GM21723 (cell line): Measurements from ENCODE around the gene TNNT2.

Experiments
- ATAC-seq: cut with Tn5 transposase; IDR thresholded peaks from one replicate; pipeline ENCODE4 v1.9.1; 2021; ENCODE audit warnings: mild to moderate bottlenecking, moderate library complexity; ENCODE audit not compliant: unreplicated experiment

TNNT2 gene

DNA sequence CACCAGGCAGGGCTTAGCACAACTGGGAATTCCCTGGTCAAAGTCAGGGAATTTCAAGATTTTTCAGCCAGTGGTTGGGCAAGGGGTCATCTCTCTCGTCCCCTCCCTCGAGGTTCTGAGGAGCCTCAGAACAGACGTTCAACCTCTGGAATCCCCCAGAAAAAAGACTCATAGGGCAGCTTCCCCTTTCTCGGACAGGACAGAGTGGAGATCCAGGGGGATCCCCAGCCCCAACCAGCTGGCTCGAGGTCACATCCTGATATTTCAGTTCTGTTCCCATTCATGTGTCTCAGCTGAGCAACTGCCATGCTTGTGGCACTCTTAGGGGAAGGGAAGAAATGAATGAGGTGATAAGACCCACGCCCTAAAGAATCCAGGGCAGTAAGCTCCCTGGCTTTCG, 26.6 kb upstream of the TNNT2 start:
- no peak for ATAC-seq

DNA sequence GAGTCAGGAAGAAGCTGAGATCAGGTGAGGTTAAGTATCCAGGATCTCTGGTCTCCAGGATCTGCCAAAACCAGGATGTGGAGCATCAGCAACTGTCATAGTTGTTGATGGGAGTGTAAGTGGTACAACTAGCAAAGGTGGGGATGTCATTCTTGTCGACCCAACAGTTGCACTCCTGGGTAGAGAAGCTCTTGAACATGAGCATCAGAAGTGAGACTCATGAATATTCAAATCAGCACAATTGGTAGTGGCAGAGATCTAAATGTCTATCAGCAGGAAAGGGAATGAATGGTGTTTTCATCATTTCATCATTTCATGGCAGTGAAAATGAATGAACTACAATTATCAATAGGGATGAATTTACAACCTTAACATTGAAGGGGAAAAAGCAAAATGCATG, 25.9 kb upstream of the TNNT2 start:
- no peak for ATAC-seq

DNA sequence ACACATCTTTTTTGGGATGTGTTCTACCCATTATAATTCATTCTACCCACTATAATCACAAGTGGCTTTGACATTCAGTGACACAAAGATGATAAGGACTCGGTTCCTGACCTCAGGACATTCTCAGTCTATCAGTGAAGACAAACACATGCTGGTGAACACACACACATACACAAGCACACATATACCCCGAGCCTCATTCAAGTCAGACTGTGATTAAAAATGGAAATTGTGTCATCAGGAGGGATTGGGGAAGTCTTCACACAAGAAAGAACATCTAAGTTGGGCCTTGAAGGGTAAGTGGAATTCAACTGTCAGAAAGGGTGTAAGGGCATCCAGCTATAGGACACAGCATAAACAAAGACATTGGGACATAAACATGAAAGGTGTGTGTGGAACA, 24.2 kb upstream of the TNNT2 start:
- ATAC-seq = no peak

DNA sequence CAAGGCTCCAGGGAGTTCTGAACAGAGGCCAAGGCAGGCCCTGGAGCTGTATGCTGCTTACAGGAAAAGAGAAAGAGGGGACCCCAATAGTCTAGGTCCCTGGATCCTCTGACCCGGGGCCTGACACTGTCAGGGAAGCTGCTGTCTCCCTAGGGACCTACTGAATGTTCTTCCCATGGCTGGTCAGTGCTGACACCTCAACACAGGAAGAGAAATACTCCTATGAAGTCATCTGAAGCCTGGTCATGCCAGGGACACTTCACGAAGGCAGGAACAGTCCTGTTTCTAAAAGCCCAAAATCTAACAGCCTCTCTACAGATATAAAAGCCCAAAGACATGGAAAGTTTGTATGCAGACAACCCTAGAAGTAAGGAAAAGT, 23.4 kb upstream of the TNNT2 start:
- ATAC-seq = no peak

DNA sequence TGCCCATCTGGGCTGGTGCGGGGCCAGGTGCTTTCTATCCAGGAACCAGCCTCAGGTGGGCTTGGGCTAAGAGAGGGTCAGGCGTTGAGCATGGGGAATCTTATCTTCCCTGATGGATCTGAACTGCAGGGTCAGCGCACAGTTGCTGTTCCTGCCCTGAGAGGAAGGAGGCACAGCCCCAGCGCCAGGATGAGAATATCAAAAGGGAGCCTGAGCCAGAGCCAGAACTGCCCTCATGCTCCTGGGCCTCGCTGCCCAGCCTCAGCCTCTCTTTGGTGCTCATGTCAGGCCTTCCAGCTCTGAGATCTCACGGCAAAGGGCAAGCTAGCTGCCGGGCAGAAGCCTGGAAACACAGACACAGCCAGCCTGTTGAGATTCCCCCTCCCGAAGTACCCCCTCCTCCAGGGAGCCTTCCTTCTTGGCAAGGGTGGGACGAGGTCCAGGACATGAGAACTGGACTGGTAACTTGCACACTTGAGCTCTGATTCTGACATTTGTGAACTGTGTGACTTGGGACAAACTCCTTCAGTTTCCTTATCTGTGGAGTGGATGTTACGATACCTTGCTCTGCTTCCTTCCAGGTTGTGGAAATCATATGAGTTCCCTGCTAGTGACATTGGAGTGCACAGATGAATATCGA, 22.9 kb upstream of the TNNT2 start:
- ATAC-seq = no peak

DNA sequence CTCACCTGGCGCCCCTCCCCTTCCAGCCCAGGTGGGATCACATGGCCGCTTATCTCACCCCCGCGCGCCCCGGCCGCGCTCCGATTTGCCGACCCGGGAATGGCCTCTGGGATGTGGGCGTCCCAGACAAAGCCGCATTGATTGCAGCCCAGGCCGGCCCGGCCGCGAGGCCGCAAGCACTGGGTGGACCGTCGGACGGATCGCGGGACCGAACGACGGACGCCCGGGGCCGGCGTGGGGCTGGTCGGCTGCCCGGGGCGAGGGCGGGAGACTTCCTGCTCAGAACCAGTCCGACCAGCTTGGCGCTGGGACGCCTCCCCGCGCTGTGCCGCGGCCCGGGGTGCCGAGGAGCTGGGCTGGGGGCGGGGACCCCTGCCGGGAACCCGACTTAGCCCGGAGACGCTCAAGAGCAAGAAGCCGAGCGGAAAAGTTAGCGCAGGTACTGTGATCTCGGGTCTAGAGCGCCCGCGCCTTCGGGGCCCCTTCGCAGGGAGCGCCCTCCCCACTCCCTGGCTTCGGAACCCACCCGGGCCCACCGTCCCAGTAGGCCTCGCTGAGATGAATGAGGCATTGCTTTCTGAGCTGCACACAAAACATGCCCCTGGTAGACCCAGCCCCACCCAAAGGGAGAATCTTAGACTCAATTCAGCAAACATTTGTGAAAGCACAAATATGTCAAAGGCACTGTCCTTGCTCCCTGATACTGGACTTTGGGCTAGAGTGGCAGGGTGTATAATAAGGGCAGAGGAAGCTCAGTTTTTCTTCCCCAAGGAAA, 22.1 kb upstream of the TNNT2 start:
- no peak for ATAC-seq

DNA sequence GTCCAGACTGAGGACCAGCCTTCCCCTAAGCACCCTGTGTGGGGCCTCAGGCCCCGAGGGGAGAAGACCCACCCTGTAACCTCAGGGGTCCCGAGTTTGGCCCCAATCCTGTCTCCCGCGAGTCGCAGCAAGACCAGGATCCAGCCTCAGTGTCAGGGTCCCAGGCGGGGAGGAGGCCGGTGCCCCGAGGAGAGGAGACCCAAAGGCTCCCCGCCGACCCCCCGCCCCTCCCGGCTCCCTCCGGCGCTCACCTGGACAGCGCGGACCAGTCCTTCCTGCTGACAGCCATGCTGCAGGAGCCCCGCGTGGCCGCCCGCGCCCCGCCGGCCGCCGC, 21.5 kb upstream of the TNNT2 start, which contains the start of gene LAD1:
Gene LAD1, minus strand, starts transcription at position 307 of the 334 bp plus-strand sequence. Its CDS starts 18 bp downstream, at position 289.
- ATAC-seq = no peak

DNA sequence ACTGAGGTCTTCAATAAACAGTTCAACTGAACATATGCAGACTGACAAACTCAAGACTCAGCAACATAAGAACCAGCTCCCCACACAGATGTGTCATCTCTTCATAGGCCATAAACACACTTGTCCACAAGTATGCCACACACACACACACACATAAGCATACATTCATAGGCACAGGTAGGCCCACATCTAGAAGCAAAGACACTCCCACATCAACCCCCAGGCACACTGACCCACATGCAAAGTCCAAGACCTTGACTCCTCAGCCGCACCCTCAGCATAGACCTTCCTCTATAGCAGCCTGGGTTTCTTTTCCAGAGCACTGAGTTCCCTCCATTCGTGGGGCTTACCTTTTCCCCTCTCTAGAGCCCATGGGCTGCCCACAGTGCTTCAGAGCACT, 20.2 kb upstream of the TNNT2 start:
- ATAC-seq = no peak

DNA sequence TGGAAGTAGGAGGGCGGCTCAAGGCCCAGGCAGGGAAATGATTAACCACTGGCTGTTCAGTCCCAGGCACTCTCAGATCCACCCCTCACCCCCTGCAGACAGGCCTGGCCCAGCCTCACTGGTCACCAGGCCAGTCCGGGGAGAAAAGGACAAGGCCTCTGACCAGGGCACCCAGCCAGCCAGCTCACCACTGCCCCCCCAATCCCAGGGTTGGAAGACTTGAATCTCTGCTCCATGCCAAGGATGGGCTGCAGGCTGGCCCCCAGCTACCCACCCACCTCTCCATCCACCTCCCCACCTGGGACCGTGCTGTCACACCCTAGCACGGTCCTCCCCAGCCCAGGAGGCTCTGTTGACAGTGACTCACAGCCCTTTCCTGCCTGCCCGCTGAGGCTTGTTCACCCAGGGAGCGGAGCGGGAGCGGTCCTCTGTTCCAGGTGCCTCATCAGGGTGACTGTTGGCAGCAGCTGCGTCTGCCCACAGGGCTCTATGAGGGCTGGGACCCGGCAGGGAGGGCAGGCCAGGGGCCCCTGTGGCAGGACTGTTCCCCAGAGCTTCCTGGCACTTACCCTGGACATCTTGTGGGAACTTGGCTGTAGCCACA, 19.5 kb upstream of the TNNT2 start:
- ATAC-seq = no peak

DNA sequence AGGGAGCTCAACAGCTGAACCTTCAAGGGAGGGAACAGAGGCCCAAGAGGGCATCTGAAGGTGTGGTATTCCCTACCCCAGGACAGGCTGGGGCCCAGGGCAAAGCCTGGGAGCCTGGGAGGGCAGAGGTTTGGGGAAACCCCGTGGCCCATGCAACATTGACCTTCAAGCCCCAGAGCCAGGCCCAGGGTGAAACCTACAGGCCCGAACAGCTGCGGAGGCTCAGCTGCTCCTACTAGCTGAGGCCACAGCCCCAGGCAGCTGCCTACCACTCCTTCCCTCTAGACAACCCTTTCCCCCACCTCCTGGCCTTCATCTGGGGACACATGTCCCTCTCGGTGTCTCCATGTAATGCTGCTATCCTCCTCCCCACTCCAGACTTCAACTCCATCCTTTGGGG, 18.5 kb upstream of the TNNT2 start:
- ATAC-seq = no peak

DNA sequence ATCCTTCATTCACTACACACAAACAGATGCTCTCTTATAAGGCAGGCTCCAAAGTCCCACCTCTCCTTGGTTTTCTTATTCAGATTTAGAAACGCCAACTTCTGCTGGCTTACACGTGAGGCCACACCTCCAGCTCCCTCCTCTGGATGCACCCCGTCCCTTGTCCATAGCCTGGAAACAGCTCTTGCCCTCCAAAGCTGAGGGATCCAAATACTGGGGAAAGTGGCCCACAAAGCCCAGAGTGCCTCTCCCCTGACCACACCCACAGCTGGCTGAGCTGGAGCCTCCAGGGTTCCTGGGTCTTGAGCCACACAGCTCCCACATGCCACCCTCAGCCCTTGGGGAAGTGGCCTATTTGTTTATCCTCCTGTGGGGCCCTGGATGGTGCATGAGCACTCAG, 17.1 kb upstream of the TNNT2 start:
- ATAC-seq = no peak

DNA sequence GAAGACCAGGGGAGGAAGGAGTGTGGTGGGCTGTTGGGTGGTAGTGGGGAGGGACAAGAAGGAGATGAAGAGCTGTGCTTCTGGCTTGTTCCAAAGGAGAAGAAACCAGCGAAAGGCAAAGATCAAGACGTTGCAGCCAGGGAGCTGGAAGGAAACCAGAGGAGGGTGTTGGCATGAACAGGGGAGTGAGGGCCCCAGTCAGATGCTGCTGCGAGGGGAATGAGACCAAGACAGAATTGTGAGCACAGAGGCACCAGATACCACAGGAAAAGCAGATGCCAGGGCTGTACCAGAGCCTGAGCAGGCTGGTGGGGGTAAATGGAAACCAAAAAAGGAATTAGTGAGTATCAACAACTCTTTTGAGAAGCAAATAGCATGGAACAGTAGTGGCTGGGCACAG, 15.6 kb upstream of the TNNT2 start:
- no peak for ATAC-seq

DNA sequence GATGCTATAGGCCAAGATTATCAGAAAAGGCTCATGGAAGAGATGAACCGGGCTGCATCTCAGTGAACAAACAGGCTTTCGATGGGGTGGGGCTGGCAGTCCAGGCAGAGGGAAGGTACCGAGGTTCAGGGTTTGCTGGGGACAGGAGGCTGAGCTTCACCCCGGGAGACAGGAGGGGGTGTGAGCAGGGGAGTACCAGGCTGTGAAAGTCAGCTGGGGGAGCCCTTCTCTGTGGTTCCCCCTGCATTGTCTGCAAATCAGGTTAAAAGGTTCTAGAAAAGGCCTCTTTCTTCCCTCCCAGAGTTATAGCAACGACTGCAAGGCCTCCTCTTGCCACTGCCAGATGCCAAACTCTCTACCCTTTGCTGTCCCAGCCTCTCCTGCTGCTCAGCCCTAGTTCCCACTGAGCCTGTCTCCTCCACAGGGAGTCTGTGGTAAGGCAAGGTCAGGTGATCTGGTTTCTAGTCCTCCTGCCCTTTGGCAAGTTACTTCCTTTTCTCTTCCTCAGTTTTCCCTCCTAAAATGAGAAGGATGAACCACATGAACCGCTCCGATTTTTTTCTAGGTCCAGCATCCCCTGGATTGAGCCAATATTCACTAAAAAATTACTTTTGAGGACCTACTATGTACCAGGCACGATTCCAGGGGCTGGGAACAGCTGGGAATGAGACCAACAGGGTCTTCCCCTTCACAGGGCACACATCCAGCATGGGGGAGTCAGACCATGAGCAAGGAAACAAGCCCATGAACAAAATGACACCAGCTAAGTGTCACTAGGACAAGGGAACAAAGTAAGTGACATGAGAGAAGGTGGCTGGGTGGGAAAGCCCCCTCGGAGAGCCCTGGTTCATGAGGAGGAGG, 14.4 kb upstream of the TNNT2 start:
- ATAC-seq = no peak

DNA sequence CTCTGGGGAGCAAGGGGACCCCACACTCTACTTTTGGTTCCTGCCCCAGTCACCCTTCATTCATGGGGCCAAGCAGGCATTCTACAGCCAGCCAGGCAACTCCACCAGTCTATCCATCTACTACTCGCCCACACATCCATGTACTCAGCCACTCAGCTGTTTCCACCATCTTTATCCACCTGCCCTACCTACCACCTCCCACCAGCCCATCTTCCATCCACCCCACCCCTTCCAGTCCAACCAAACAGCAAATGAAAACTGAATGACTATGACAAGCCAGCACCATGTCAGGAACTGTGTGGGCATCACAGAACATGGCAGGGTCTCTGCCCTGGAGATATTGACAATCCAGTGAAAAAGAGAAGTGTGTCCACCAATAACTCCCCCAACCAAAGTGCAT, 13.7 kb upstream of the TNNT2 start:
- no peak for ATAC-seq

DNA sequence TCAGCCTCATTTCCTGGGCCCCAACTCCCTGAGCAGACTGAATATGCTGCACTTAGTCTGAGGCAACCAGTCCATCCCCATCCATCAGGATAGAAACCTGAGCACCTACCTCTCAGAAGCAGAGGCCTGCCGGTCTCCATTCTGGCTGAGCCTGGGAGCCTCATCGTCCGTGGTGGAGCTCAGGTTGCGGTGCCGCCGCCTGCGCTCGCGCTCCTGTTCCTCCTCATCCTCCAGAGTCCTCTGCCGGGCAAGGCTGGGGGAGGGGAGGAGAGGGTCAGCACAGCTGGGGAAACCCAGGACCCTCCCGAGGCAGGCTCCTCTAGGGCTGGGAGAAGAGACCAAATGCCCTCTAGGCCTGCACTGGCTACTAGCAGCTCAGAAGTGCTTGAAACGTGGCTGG, 11.6 kb upstream of the TNNT2 start:
- no peak for ATAC-seq

DNA sequence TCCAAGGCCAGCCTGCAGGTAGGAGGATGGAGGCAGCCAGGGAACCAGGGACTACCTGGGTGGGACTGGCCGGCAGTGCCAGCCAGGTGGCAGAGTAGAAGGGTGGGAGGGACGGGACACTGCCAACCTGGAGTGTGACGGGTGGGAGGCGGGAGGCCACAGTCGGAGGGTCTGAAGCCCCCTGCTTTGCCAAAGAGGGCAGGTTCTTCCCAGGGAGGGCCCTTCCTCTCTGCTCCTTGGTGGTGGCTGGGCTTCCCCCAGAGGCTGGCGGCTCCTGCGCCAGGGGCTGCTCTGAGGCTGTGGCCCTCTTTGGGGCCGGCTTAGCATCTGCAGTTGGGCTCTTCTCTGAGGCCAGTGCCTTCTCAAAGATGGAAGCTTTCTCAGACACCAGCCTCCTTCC, 8.7 kb upstream of the TNNT2 start:
- no peak for ATAC-seq

DNA sequence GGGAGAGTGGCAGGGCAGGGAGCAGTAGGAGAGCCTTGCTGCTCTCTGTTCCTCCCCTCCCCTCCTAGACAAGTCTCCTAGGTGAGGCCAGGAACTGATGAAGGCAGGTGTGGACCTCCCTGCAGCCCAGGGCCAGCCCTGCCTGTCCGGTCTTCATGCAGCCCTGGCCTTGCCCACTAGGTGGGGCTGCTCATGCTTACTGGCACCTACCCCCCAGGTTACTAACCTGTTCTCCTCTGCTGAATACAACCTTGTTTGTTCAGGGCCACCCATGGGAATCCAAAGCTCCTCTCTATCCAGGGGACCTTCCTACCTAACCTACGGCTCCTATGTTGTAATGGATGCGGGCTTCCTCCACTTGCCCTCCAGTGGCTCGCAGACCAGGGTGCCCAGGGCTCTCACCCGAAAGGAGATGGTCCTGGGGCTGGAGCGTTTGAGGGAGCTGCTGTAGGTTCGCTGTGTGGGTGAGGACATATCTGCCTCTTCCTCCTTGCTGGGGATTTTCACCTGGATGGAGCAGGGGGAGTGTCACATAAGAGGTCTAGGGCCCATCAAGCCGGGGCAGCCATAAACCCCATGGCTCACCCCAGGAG, 7.9 kb upstream of the TNNT2 start:
- ATAC-seq = peak; percentile 65

DNA sequence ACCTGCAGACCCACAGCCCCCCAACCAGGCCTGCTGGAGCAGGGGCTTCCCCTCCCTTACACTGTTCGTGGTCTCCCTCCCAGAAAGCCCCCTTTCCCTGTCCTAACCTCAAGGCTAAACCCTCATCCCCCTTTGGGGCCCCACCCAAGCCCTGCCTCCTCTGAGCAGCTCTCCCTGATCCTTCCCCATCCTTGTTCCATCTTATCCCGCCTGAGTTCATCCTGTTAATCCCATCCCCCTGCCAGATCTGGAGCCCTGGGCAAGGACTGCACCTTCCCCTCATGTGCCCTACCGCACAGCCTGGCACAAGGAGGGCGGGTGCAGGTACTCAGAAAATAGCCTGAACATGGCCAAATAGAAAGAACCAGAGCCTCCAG, 6.9 kb upstream of the TNNT2 start:
- ATAC-seq = no peak

DNA sequence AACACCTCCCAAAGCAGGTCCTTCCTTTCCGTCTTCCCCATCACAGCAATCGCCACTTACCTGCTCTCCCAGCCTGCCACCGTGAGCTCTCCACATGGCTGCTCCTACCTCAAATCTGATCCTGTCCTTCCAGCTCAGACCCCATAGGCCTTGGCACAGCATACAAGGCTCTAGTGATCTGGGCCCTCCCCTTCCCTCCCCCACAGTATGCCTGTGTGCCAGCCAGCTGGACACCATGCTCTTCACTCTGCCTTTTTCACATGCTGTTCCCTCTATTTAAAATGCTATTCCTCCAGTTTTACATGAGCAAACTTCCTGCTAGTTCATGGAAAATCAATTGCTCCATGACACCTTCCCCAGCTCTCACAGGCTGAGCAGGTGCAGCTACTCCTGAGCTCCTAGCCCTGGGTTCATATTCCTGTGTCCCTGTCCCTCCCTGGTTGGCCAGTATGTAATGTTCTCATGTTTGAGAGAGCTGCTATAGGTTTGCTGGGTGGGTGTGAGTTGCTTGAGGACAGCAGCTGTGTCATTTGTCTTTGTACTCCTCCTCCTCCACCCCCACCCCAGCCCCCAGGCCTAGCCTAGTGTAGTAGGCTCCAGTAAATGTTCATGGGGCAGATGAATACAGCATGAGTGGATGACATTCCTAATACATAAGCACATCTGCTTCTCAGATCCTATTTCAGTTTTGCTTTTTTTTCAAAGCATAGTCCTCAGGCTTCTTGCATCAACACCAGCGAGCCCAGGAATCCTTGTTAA, 6.3 kb upstream of the TNNT2 start:
- no peak for ATAC-seq

DNA sequence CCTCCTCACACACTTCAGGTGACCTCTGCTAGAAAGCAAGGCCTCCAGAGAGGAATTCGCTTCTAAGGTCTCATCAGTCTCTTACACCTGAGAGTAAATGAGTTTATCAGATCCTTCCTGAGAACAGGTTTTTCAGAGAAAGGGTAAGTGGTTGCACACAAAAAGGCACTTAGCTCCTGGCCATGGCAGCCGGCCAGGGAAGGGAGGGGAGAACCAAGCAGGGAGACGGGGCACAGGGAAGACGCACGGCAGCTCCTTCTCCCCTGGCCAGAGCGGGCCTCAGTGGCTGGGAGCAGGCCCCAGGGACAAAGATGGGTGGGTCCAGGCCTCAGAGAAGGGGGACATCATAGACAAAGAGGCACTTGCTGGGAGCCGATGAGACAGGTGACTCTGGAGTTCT, 3.6 kb upstream of the TNNT2 start:
- no peak for ATAC-seq
